Neural cell (in vitro differentiated cells): ENCODE data around the gene GAB4.

ENCODE experiments used
- CTCF ChIP-seq: fragments of 450-650 bp; IDR thresholded peaks from 2 replicates; pipeline ENCODE4 v1.5.1; 2014; ENCODE audit warnings: antibody characterized with exemption, mild to moderate bottlenecking, moderate library complexity; ENCODE audit not compliant: poor library complexity, severe bottlenecking
- EZH2 ChIP-seq: fragments of 200-600, 300-800 bp; shearing (Covaris generic), sonication (generic); IDR thresholded peaks from 2 replicates; pipeline ENCODE4 v1.6.1; 2014; ENCODE audit warnings: antibody characterized with exemption, low read length, borderline replicate concordance, mild to moderate bottlenecking; ENCODE audit not compliant: insufficient read depth, poor library complexity, severe bottlenecking
- MXI1 ChIP-seq: fragments of 450-650 bp; conservative IDR thresholded peaks from 2 replicates; pipeline ENCODE4 v1.6.1; 2014; ENCODE audit warnings: antibody characterized with exemption, mild to moderate bottlenecking; ENCODE audit not compliant: poor library complexity, severe bottlenecking
- POLR2AphosphoS5 ChIP-seq: IDR thresholded peaks from 2 replicates; pipeline ENCODE4 v1.6.1; 2012
- SMC3 ChIP-seq: fragments of 450-650 bp; conservative IDR thresholded peaks from 2 replicates; pipeline ENCODE4 v1.6.1; 2014; ENCODE audit warnings: antibody characterized with exemption, mild to moderate bottlenecking, moderate library complexity; ENCODE audit not compliant: poor library complexity
- TAF1 ChIP-seq: IDR thresholded peaks from 2 replicates; pipeline ENCODE4 v1.6.1; 2012; ENCODE audit warnings: low read depth

DNA sequence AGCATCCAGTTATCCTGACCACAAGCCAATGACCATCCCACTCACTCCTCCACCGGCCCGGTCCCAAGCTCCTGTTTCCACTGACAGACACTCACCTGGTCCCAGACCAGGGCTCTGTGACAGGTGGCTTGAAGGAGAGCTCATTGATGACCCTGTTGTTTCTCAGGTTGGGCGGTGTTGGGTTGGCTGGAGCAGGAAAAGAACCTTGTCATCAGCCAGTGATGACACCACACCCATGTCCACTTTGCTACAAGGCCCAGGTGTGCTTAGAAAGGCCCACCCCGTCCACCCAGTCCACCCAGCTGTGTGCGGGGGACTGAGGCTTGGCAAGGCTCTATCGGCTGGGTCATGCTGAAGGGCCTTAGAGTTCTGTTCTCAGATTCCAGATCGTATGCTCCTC, 42.9 kb downstream of the GAB4 start:
- TF ChIP-seq CTCF (no peak), SMC3 (no peak), EZH2 (no peak), TAF1 (no peak), POLR2AphosphoS5 (no peak), MXI1 (no peak)
